ENCODE measurements around the gene PCBD1. TPM values are rescaled to one million over a fixed set of nuclear protein-coding genes. Genes with fewer than 3 reads are reported as not detected.

The PCBD1 gene
- total RNA-seq, 4 donors from 2014 or later, result 15.9 to 37.3 (median 21.3) TPM

DNA sequence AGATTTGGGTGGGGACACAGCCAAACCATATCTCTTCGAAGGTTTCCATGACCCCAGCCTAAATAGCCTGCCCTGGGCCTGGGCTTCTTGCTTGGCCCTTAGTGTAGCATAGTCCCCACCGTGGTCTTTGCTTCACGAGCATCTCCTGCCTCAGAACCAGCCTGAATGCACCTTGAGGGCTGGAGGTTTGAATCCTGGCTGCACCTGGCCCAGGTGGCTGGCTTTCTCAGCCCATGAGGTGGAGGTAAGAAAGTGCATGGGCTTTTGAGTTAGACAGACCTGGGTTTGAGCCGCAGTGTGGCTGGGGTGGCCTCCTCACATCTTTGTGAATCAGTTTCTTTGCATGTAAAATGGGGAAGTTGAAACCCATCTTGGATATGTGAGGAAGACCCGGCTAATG, 24.2 kb upstream of the PCBD1 start:
- TF ChIP-seq, protein P1, sequence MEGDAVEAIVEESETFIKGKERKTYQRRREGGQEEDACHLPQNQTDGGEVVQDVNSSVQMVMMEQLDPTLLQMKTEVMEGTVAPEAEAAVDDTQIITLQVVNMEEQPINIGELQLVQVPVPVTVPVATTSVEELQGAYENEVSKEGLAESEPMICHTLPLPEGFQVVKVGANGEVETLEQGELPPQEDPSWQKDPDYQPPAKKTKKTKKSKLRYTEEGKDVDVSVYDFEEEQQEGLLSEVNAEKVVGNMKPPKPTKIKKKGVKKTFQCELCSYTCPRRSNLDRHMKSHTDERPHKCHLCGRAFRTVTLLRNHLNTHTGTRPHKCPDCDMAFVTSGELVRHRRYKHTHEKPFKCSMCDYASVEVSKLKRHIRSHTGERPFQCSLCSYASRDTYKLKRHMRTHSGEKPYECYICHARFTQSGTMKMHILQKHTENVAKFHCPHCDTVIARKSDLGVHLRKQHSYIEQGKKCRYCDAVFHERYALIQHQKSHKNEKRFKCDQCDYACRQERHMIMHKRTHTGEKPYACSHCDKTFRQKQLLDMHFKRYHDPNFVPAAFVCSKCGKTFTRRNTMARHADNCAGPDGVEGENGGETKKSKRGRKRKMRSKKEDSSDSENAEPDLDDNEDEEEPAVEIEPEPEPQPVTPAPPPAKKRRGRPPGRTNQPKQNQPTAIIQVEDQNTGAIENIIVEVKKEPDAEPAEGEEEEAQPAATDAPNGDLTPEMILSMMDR (IDR thresholded peaks at IDR 0.05), result no peak
- no peak for TF ChIP-seq POLR2A (IDR thresholded peaks at IDR 0.05)
- no peak for DNase-seq (ENCODE audit: low spot score in 2 of 2)
- intact Hi-C loops (cut with DNase I; ENCODE audit: low total_unique reads), result no loop called here
- WGBS, 2 donors, result 89 to 99% methylated on average over 5 of the region's 5 CpGs
- H3K4me3 ChIP-seq (ENCODE audit: low read depth, poor library complexity, severe bottlenecking), result no peak overlapping the region

DNA sequence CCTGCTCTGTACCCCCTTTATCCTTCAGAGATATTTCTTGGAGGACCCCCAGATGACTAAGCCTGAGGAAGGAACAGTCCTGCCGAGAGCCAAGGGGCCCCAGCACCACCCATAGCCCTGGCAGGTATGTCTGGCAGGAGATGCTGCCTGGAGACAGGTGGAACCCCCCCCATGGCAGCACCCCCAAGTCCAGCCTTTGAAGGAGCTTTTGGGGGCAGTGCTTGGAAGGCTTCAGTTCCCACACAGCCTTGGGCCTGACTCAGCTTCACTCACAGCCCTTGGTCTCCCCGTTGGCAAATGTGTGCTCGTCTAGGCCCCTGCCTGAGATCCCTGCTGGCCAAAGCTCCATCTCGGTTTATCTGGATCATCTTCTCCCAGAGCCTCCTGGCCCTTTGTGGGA, 23.0 kb upstream of the PCBD1 start:
- intact Hi-C loops (cut with DNase I; ENCODE audit: low total_unique reads), result no loop called here
- DNase-seq (ENCODE audit: low spot score in 2 of 2), result no peak
- 78 to 89% methylated on average over 4 of the region's 4 CpGs for WGBS, 2 donors
- TF ChIP-seq, protein P1 (IDR thresholded peaks at IDR 0.05), result no peak
- TF ChIP-seq POLR2A (IDR thresholded peaks at IDR 0.05), result no peak
- no peak overlapping the region for H3K4me3 ChIP-seq (ENCODE audit: low read depth, poor library complexity, severe bottlenecking)

DNA sequence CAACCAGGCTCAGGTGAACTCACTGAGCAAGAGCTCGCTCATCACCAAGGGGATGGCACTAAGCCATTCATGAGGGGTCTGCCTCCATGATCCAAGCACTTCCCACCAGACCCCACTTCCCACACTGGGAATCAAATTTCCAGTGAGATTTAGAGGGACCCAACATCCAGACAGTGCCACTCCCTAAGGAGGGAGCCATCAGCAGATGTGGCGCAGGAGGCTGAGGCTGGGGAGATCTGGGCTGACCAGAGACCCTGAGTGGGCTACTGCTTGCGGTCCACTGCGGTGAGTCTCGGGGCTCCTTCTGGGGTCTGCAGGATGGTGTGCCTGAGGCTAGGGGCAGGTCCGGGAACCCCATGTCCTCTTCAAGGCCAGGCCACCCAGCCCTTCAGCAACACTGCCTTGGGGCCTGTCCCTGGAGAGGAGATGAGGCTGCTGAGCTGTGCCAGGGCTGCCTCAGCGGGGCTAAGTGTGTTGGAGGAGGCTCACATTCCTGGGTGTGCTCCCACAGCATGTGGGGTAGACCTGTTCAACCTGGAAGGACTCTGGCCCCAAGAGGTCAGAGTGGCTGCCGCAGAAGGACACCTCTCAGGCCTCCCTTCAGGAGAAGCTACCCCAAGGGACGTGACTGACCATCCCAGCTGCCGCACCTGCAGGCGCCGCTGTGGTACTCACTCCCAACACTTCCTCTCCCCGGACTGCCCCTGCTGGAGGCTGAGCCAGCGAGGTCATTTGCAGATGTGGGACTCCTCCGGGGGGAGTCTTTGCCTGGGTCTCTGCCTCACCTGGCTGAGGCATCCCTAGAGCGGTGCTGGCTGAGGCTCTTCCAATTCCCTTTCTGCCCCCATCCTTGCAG, 22.3 kb upstream of the PCBD1 start:
- H3K4me3 ChIP-seq (ENCODE audit: low read depth, poor library complexity, severe bottlenecking), result no peak overlapping the region
- TF ChIP-seq POLR2A (IDR thresholded peaks at IDR 0.05), result no peak
- WGBS, 2 donors, result 90 to 97% methylated on average over 13 to 15 of the region's 16 CpGs
- no peak for DNase-seq (ENCODE audit: low spot score in 2 of 2)
- intact Hi-C loops (cut with DNase I; ENCODE audit: low total_unique reads), result no loop called here

DNA sequence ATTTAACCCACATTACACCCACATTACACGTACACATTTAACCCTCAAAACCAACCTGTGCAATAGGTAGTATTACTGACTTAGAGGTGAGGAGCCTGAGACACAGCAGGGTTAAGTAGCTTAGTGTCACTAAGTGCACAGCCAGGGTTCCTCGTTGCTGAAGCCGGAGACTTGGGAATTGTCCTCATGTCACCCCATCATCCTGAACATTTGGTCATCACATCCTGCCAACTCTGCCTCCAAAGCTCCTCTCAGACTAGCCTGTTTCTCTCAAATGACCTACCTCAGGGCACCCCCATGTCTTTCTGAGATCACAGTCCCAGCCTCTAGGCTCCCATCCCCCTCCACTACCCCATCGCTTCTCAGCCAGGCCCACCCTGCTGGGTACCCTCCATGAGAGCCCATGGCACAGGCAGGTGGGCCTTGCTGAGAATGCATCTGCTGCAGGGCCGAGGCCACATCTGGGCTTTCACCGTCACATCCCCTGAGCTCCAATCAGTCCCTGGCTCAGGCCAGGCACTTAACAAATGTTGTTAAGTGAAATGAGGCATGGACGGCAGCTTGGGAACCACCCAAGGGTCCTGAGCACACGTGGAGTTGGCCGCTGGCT, 21.1 kb upstream of the PCBD1 start:
- DNase-seq (ENCODE audit: low spot score in 2 of 2), result no peak
- 84 to 87% methylated on average over 9 of the region's 9 CpGs for WGBS, 2 donors
- no peak for TF ChIP-seq POLR2A (IDR thresholded peaks at IDR 0.05)
- TF ChIP-seq, protein P1 (IDR thresholded peaks at IDR 0.05), result no peak
- intact Hi-C loops (cut with DNase I; ENCODE audit: low total_unique reads), result no loop called here
- no peak overlapping the region for H3K4me3 ChIP-seq (ENCODE audit: low read depth, poor library complexity, severe bottlenecking)

DNA sequence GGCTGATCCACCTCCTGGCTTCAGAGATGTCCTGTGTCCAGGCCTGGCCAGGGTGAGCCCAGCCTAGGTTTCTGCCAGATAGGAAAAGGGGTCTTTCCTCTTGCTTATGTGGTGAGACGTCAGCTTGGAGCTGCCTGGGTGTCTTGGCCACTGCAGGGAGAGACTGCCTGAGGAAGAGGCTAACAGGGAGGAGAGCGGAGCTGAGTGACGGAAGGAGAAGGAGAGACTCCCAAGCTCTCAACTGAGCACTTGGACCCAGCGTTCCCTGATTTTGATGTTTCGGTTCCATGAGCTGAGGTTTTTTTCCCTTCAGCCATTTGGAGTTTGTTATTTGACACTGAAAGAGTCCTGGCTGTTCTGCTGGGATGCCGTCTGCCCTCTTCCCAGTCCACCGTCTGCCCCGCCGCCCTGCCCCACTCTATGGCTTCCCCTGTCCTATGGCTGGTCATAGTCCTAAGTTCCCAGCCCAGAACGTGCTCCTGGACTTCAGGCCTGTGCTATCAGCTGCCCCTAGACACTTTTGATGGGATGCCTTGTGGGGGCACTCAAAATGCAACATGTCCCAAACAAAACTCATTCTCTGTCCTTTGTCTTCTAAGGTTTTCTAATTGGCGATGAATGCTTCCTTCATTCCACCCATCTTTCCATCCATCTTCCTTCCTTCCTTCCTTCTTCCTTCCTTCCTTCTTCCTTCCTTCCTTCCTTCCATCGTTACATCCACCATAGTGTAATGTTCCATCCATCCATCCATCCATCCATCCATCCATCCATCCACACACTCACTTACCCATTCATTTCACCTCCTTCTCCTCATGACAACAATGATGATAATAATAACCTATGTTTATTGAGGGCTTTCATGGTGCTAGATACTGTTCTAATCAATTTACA, 20.3 kb upstream of the PCBD1 start:
- intact Hi-C loops (cut with DNase I; ENCODE audit: low total_unique reads), result no loop called here
- no peak for DNase-seq (ENCODE audit: low spot score in 2 of 2)
- H3K4me3 ChIP-seq (ENCODE audit: low read depth, poor library complexity, severe bottlenecking), result no peak overlapping the region
- 85 to 86% methylated on average over 12 of the region's 12 CpGs for WGBS, 2 donors
- TF ChIP-seq, protein P1 (IDR thresholded peaks at IDR 0.05), result no peak
- no peak for TF ChIP-seq POLR2A (IDR thresholded peaks at IDR 0.05)

Data from lower leg skin (tissue), 4 donors.